Stimulated activated CD4-positive, alpha-beta T cell treated with anti-CD3 and anti-CD28 coated beads, Interleukin-15, amount 100 ng/mL, for 48 hours (primary cell): ENCODE results near the gene MGME1.
"Not testable (repeated sequence)": the region's sequence is repeated elsewhere in the genome, so short reads cannot be mapped to it uniquely, and the experiment has no call there.

ENCODE experiments used
- DNase-seq, 2 donors: peaks; one replicate each; pipeline ENCODE4 v3.0.0-alpha.2; 2020; ENCODE audit warnings: low read depth in 2 of 2

MGME1 gene

GRCh38 chr20:17960400-17960885 is 8.4 kb upstream of the MGME1 start:
- not testable (repeated sequence) for DNase-seq

DNA sequence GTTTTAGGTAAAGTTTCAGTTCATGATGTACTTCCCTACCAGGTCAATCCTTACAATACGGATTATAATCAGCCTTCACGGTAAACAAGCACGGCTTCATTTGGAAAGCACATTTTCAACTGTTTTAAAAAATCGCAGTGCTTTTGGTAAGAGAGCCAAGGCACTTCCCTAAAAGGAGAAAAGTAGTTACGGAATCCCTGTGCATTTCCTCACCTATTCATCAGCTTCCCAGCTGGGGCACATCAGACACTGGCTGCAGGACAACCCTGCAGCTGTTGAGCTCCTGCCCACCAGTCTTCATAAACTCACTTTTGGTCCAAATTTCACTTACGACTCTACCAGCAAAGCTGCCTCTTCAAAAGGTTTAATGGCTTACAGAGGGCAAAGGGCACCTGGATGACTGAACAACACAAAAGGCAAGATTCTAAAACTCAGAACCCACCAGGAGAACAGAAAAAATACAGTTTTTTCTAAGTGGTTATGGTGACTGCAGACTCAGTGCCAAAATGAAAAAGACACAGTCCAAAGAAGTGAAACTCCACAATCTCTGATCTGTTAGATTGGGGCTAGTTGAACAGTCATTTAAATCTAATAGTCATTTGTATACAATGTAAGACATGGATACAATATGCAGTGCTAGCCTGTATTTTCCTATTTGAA is 7.8 kb upstream of the MGME1 start:
- DNase-seq: no peak

DNA sequence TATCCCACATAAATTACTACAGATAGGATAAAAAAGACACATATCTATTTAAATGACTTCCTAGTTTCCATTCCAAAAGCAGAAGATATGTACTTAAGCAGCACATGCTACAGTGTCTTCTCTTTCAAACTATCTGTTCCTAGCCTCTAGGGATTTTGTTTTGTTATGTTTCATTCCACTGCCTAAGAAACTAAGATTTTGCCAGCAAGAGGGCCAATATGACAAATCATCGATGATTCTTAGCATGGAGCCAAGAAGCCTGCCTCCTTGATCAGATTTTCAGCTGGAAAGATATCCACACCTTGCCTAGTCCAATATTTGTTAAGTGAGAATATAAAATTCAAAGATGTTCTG is 7.3 kb upstream of the MGME1 start:
- DNase-seq: no peak

DNA sequence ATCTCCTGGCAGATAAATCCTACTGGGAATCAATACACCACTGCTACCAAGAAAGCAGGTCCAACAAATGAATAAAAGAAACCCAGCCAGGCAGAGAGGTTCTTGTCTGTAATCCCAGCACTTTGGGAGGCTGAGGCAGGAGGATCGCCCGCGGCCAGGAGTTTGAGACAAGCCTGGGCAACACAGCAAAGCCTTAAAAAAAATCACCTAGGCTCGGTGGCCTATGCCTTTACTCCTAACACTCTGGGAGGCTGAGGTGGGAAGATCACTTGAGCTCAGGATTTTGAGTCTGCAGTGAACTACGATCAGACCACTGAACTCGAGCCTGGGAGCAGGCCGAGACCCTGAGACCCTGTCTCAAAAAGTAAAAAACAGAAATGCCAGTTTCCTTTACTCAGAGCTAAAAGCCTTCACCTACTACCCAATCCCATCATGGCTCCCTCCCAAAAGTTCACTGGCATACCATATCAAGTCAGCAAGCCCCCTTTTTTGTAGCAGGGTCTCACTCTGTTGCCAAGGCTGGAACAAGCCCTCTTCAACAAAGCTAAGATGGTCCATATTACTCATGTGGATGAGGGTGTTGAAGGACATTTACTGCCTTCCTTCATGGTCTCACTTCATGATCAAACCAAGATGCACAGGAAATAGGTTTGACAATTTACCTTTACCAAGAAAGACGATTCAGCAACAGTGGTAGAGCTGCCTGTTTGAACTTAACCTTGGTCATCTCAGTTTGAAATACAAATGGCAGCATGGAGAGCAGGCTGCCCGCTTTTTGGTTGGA is 5.5 kb upstream of the MGME1 start:
- no peak for DNase-seq

- DNase-seq: no peak
These were observed 4.7 kb upstream of the MGME1 start for GRCh38 chr20:17964073-17964472.

GRCh38 chr20:17964632-17965031 is 4.2 kb upstream of the MGME1 start:
- no peak for DNase-seq

DNA sequence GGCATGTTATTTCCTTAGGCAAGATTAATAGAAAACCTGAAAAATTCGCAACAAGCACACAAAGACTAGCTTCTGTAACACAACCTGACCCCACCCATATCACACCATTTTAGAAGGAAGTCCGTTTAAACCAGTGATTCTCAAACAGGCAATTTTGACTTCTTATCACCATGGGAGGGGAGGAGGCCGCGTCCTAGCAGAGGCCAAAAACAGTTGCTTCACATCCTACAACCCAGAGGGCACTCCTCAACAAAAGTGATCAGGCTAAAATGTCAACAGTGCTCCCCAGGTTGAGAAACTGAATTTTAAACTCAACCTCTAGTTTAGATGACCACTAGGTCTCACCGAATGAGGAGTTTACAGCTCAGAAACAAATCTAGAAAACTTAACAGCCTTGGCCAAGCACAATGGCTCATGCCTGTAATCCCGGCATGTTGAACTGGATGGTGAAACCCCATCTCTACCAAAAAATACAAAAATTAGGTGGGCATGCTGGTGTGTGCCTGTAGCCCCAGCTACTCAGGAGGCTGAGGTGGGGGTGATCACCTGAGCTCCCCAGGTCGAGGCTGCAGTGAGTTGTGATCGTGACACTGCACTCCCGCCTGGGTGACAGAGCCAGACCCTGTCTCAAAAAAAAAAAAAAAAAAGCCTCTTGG is 3.6 kb upstream of the MGME1 start:
- DNase-seq: no peak

DNA sequence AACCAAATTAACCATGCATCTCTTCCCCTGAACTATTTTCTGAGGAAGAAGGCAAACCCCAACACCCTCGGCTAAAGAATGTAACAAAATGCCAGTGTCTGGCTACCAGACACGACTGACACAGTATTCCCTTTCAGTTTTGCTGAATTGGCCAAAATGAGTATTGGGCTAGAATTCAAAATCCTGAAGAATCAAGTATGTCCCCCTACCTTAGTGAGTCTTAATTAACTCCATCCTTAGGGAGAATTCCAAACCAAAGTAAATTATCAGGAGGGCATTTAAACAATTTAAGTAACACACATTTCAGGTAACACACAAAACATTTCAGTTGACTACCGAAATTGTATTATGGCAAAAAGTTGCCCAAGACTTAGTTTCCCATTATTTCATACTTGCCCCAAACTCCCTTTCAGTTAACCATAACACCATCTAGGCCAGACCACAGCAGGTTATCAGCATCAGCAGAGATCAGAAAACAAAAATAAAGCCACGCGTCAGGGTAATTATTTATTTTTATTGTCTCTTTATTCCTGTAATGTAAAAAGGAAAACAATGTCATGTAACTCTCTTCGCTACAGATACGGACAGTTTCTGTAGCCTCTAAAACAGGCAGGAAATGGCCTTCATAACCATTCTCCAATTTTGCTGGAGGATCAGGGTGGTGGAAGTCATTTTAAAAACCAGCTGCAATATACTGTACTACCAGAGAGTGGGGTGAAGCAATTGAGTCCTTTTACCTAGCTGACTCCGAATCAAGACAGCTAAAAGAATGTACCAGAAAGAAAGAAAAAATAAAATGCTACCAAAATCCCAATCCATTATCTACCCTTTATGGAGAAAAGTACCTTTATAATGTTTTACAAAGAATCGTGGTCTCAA is 2.1 kb upstream of the MGME1 start:
- DNase-seq: no peak

- no peak for DNase-seq
These were observed 1.1 kb upstream of the MGME1 start for GRCh38 chr20:17967521-17968365.

DNA sequence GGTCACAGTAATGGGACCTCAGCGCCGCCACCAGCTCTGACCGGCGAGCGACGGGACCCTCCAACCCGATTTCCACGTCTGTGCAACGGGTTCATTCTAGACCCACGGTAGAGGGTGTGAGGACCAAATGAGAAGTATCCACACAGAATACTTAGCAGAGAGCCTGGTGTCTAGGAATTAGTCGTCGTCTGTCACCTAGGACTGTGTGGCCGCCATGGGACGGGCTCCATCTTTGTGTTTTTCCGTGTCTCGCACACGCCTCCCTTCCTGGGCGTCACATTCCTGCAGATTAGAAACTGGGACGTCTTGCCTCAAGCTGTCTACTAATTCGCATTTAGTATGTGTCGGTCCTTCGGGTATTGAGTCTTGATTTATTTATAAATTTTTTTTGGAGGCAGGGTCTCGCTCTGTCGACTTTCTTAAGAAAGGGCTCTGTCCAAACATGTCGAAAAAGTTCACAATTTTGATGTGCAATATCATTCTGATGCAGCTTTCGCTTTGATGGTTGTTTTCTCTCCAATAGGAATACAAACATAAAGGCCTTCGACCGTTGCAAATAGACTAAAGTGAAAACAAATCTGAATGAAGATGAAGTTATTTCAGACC is 563 bp downstream of the MGME1 start:
- no peak for DNase-seq

GRCh38 chr20:17969884-17970409 is 1.1 kb downstream of the MGME1 start:
- DNase-seq: no peak

DNA sequence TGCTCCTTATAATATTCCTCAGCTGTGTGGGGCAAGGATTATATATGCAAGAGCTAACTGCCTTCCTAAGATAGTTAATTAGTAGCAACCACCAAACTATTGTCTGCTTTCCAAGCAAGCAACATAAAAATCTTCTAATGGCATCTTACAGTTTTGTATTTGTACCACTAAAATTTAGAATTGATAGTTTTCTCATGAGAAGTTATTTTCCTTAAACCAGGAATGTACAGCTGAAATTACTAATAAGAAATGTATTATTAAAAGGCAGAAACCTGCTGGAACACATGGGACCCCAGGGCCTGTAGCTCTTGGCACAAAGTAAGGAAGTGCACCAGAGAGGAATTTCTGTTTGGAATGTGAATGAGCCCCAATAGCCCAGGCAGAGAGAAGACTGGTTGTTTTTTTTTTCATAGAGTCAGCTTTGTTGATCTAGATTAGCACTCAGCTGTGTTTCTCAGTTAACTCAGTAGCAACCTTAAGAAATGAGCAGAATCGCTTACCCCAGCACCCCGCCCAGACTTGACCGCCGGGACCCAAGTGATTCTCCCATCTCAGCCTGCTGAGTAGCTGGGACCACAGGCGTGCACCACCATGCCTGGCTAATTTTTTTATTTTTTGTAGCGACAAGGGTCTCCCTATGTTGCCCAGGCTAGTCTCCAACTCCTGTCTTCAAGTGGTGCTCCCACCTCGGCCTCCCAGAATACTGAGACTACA is 2.6 kb downstream of the MGME1 start:
- no peak for DNase-seq

DNA sequence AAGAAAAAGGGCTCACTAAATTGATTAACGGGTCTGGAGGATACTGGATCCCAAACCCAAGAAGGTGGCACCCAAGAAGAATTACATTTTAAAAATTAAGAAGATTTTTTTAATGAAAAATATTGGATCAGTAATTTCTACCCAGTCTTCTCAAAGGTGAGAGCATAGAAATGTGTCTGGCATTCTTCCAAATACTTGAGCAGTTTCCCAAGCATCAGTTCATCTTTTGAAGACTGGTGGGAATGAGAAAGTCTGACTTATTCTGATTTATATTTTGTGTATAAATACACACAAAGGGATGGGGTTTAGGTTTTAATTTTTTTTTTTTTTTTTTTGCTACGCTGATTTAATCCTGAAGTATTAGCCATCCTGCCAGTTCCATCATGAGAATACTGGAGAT is 3.3 kb downstream of the MGME1 start:
- no peak for DNase-seq

GRCh38 chr20:17976305-17976704 is 7.5 kb downstream of the MGME1 start:
- DNase-seq: no peak

DNA sequence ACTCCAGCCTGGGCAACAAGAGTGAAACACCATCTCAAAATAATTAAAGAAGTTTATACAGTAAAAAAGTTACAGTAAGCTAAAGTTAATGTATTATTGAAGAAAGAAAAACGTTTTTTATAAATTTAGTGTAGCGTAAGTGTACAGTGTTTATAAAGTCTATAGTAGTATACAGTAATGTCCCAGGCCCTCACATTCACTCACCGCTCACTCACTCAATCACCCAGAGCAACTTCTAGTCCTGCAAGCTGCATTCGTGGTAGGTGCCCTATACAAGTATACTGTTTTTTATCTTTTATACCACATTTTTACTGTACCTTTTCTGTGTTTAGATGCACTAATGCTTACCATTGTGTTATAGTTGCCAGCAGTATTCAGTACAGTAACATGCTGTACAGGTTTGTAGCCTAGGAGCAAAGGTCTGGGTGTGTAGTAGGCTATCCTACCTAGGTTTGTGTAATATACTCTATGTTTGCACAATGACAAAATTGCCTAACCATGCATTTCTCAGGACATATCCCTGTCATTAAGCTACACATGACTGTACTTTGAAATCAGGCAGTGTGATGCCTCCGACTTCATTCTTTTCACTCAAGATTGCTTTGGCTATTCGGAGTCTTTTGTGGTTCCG is 16.7 kb downstream of the MGME1 start:
- DNase-seq: no peak

GRCh38 chr20:17987988-17988387 is 19.2 kb downstream of the MGME1 start:
- DNase-seq: no peak

DNA sequence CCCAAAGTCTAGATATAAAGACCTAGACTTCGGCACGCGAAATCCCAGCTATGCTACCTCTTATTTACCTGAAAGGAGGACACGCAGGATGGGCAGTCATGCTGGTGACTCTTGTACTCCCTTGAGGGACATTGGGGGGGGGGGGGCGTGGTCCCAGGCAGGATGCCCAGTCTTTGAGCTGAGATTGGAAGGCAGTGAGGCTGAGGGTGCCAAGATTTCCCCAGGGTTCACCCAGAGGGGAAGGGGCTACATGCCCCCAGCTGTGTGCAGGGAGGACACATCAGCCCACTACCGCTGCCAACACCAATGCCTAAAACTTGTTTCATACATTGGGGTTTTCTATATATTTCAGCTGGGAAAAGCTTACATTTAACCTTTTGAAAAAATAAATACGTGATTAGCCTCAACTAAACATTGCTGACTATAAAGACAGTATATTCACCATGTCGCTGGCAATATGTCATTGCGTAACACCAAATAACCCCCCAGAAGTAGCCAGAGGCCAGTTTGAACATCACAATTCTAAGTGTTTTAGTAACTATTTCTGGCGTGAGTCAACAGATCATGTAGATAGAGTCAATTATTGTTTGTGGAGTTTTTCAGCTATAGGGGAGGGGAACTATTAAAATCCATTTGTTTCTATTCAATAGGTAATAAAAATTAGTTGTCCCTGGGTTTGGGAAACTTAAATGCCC is 21.6 kb downstream of the MGME1 start:
- no peak for DNase-seq

GRCh38 chr20:17992224-17992637 is 23.4 kb downstream of the MGME1 start:
- DNase-seq: peak; percentile 43 to 46
